Right lobe of liver (tissue), 4 donors: Measurements from ENCODE around the gene CORO6.

ENCODE experiments used
- CTCF ChIP-seq, 4 donors: fragments of 200-600 bp in 3 of 4; fragments of 450-650 bp in 1 of 4; IDR thresholded peaks; one replicate each; pipeline versions ENCODE4 v1.5.1 to v1.8.0; 2016 to 2022; ENCODE audit warnings: antibody characterized with exemption in 4 of 4, mild to moderate bottlenecking in 2 of 4
- POLR2A ChIP-seq: fragments of 450-650 bp; IDR thresholded peaks from one replicate; pipeline ENCODE4 v1.6.1; 2017; ENCODE audit warnings: antibody characterized with exemption, mild to moderate bottlenecking
- donor health status: DM: no; HTN: no; CAD: no.
- donor health status: DM: no; HTN: no; CAD: no.
- donor health status: DM: no; HTN: yes; CAD: no.

DNA sequence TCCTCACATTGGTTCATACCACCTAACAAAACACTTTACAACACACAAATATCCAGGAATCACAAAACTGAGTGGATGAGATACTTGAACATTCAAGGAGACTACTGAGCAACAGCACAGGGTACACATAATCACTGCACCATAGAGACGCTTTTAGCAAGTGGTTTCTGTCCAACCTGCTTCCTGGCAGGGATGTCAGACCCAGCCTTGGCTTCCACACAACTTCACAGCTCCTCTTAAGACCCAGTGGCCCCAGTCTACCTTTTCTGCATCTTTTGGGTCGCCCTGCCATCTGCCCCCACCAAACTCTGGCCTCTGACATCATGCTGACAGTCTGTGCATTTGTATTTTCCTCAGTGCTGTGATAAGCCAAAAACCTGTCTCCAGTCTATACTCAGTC, 5.9 kb upstream of the CORO6 start:
- TF ChIP-seq CTCF (IDR thresholded peaks at IDR 0.05) (no peak), POLR2A (no peak)
